ENCODE measurements around the gene PLXNA1.

PLXNA1 gene

DNA sequence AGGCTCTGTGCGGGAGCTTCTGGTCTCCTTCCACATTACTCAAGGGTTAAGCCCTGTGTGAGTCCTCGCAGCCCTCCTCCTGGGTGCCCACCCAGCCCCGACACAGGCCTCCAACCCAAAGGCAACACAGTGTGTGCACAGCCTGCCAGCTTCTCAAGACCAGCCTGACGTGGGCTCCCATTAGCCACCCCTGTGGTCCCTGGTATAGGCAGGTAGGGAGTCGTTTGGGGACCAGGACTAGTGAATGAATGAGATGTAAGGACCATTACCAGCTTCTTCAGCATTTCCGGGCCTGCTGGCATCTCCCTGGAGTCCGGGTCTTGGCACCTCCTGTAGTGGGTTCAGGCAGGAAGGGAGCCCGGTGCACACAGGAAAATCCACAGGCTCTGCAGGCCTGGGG is 20.2 kb upstream of the PLXNA1 start:
- no peaks in the 10 kb centered on the region for H3K4me1 ChIP-seq (ENCODE audit: control extremely low read depth in 1 of 4, control insufficient read depth in 4 of 4, insufficient read depth in 4 of 4, low read length in 3 of 4)
- ChIA-PET POLR2A (no interaction called here), CTCF (no interaction called here)
- no peak overlapping the region for H3K27ac ChIP-seq (ENCODE audit: insufficient read depth in 1 of 2, low read depth in 1 of 2, low read length in 2 of 2, poor library complexity in 1 of 2, severe bottlenecking in 2 of 2)
- peaks cover 0 to 42% (median 13%) of the 10 kb centered on the region in 5 experiments for H3K27me3 ChIP-seq (replicated peaks in 2 of 5; ENCODE audit: control insufficient read depth in 4 of 5, insufficient read depth in 5 of 5, low read length in 4 of 5)
- no peak for DNase-seq
- H3K4me3 ChIP-seq (ENCODE audit: control insufficient read depth in 1 of 7, extremely low read depth in 1 of 7, insufficient read depth in 4 of 7, low read depth in 2 of 7, low read length in 6 of 7) = no peak overlapping the region
- H3K9me3 ChIP-seq (ENCODE audit: control extremely low read depth in 1 of 5, control insufficient read depth in 4 of 5, insufficient read depth in 2 of 5, low read depth in 1 of 5, low read length in 4 of 5) = no peaks in the 10 kb centered on the region
- peaks cover 0 to 4% (median 0%) of the 10 kb centered on the region in 4 experiments for H3K36me3 ChIP-seq (ENCODE audit: control insufficient read depth in 4 of 4, insufficient read depth in 4 of 4, low read length in 3 of 4)
- WGBS (ENCODE audit: insufficient coverage) = 97% methylated on average over 5 of the region's 8 CpGs

DNA sequence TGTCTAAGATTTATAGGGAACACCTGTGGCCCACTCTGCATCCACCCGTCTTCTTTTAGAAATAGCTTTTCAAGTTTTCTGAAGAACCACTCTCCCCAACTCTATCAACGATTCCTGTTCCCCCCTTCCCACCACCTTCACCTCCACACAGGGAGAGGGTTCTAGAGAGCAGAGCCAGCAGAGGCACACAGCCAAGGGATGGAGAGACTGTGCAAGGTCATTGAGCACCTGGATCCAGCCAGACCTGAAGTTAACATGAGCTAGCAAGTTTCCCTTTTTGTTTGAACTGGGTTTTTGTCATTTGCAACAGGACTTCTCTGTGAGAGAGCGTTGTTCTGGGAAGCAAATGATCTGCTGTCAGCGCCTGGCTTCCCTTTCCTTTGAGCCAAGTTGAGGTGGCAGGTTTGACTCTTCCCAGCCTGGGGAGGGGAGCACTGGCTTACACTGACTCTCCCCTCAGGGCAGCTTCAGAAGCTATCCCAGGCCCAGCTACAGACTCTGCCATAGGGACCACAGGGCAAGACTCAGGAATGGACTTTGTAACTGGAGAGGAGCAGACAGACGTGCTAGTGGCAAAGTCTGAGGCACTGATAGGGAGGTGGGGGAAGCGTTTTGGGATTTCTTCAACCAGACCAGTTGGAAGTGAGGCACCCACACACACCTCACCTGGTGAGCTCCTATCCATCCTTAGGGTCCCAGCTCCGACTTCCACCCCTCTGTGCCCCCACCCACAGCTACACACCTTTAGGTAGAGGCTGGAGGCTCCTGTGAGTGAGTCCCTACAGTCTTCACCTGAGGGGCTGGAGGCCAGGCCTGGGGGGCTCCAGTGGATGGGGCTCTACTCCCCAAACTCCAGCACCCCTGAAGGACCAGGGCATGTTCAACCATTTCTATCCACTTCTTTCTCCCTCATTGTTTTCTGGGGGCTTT is 19.4 kb upstream of the PLXNA1 start:
- 89% methylated on average over 4 of the region's 7 CpGs for WGBS (ENCODE audit: insufficient coverage)
- CTCF ChIA-PET = no interaction called here
- no peaks in the 10 kb centered on the region for H3K4me1 ChIP-seq (ENCODE audit: control extremely low read depth in 1 of 4, control insufficient read depth in 4 of 4, insufficient read depth in 4 of 4, low read length in 3 of 4)
- H3K9me3 ChIP-seq (ENCODE audit: control extremely low read depth in 1 of 5, control insufficient read depth in 4 of 5, insufficient read depth in 2 of 5, low read depth in 1 of 5, low read length in 4 of 5) = no peaks in the 10 kb centered on the region
- DNase-seq = no peak
- H3K36me3 ChIP-seq (ENCODE audit: control insufficient read depth in 4 of 4, insufficient read depth in 4 of 4, low read length in 3 of 4) = peaks cover 0 to 4% (median 0%) of the 10 kb centered on the region in 4 experiments
- peaks cover 0 to 47% (median 13%) of the 10 kb centered on the region in 5 experiments for H3K27me3 ChIP-seq (replicated peaks in 2 of 5; ENCODE audit: control insufficient read depth in 4 of 5, insufficient read depth in 5 of 5, low read length in 4 of 5)
- POLR2A ChIA-PET = no interaction called here
- H3K4me3 ChIP-seq (ENCODE audit: control insufficient read depth in 1 of 7, extremely low read depth in 1 of 7, insufficient read depth in 4 of 7, low read depth in 2 of 7, low read length in 6 of 7) = no peak overlapping the region
- H3K27ac ChIP-seq (ENCODE audit: insufficient read depth in 1 of 2, low read depth in 1 of 2, low read length in 2 of 2, poor library complexity in 1 of 2, severe bottlenecking in 2 of 2) = no peak overlapping the region

DNA sequence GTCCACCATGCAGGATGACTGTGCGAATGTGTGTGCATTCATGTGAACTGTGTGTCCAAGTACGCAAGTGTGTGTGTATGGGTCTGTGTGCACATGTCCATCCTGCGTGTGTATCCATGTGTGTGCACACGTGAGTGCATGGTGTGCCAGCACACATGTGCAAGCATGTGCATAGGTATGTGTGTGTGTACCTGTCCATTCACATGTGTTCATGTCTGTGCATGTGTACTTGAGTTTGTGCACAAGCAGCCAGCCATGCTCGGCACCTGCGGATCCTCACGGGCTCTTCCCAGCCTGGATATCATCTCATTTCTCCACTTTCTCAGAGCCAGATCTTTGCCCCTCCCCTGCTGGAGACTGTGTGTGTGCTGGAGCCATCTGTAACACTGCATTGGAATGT is 18.7 kb upstream of the PLXNA1 start:
- 90% methylated on average over 3 of the region's 7 CpGs for WGBS (ENCODE audit: insufficient coverage)

DNA sequence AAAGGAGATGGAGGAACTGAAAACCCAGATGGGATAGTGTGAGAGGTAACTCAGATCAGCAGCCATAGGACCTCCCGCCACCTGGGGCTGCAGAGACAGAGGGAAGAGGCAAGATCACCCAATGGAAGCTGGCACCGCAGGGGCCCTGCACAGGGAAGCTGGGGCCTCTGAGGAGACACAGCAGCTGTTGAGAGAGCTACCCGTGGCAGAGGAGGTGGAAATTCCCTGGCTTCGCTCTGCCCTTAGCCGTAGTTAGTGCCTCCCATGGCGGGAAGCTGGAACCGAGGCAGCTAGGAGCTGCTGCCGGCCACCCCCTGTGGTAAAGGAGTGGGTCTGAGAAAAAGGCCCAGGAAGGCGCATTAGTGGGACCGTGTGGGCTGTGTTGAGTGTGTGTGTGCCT is 18.0 kb upstream of the PLXNA1 start:
- Histone ChIP-seq H3K9me3 (ENCODE audit: control extremely low read depth in 1 of 5, control insufficient read depth in 4 of 5, insufficient read depth in 2 of 5, low read depth in 1 of 5, low read length in 4 of 5) (no peaks in the 10 kb centered on the region), H3K36me3 (ENCODE audit: control insufficient read depth in 4 of 4, insufficient read depth in 4 of 4, low read length in 3 of 4) (no peaks in the 10 kb centered on the region), H3K4me3 (ENCODE audit: control insufficient read depth in 1 of 7, extremely low read depth in 1 of 7, insufficient read depth in 4 of 7, low read depth in 2 of 7, low read length in 6 of 7) (no peak overlapping the region), H3K27me3 (replicated peaks in 2 of 5; ENCODE audit: control insufficient read depth in 4 of 5, insufficient read depth in 5 of 5, low read length in 4 of 5) (peaks cover 0 to 60% (median 18%) of the 10 kb centered on the region in 5 experiments), H3K4me1 (ENCODE audit: control extremely low read depth in 1 of 4, control insufficient read depth in 4 of 4, insufficient read depth in 4 of 4, low read length in 3 of 4) (no peaks in the 10 kb centered on the region), H3K27ac (ENCODE audit: insufficient read depth in 1 of 2, low read depth in 1 of 2, low read length in 2 of 2, poor library complexity in 1 of 2, severe bottlenecking in 2 of 2) (no peak overlapping the region)
- CTCF ChIA-PET = no interaction called here
- POLR2A ChIA-PET = no interaction called here
- 95% methylated on average over 9 of the region's 10 CpGs for WGBS (ENCODE audit: insufficient coverage)
- no peak for DNase-seq

More for the DNA sequence above, 18.7 kb upstream of the PLXNA1 start:
- Histone ChIP-seq H3K4me3 (ENCODE audit: control insufficient read depth in 1 of 7, extremely low read depth in 1 of 7, insufficient read depth in 4 of 7, low read depth in 2 of 7, low read length in 6 of 7) (no peak overlapping the region), H3K27ac (ENCODE audit: insufficient read depth in 1 of 2, low read depth in 1 of 2, low read length in 2 of 2, poor library complexity in 1 of 2, severe bottlenecking in 2 of 2) (no peak overlapping the region), H3K4me1 (ENCODE audit: control extremely low read depth in 1 of 4, control insufficient read depth in 4 of 4, insufficient read depth in 4 of 4, low read length in 3 of 4) (no peaks in the 10 kb centered on the region), H3K9me3 (ENCODE audit: control extremely low read depth in 1 of 5, control insufficient read depth in 4 of 5, insufficient read depth in 2 of 5, low read depth in 1 of 5, low read length in 4 of 5) (no peaks in the 10 kb centered on the region), H3K36me3 (ENCODE audit: control insufficient read depth in 4 of 4, insufficient read depth in 4 of 4, low read length in 3 of 4) (peaks cover 0 to 4% (median 0%) of the 10 kb centered on the region in 4 experiments), H3K27me3 (replicated peaks in 2 of 5; ENCODE audit: control insufficient read depth in 4 of 5, insufficient read depth in 5 of 5, low read length in 4 of 5) (peaks cover 0 to 53% (median 15%) of the 10 kb centered on the region in 5 experiments)
- CTCF ChIA-PET = no interaction called here
- no peak for DNase-seq
- POLR2A ChIA-PET = no interaction called here

DNA sequence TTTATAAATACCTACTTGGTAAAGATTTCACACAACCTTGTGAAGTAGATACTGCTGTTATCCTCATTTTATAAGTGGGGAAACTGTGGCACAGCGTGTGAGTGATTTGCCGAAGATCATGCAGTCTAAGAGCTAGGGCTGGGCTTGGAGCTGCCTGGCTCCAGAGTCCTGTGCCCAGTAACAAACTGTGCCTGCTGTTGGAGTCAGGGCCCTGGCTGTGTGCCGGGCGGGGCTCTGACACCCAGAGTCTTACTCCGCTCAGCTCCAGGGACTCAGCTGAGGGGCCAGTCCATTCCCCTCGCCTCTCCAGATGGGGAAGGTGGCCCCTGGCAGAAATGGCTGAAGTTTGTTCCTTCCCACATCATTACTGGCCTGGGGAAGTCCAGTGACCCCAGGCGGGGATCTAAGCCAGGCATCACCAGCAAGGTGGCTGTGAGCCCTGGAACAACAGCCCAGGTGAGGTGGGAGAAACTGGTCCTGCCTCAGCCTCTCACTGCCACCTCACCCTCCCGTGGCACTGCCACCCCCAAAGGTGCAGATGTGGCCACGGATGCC is 17.3 kb upstream of the PLXNA1 start:
- no peaks in the 10 kb centered on the region for H3K36me3 ChIP-seq (ENCODE audit: control insufficient read depth in 4 of 4, insufficient read depth in 4 of 4, low read length in 3 of 4)
- no peaks in the 10 kb centered on the region for H3K4me1 ChIP-seq (ENCODE audit: control extremely low read depth in 1 of 4, control insufficient read depth in 4 of 4, insufficient read depth in 4 of 4, low read length in 3 of 4)
- H3K27ac ChIP-seq (ENCODE audit: insufficient read depth in 1 of 2, low read depth in 1 of 2, low read length in 2 of 2, poor library complexity in 1 of 2, severe bottlenecking in 2 of 2) = no peak overlapping the region
- ChIA-PET POLR2A (no interaction called here), CTCF (interaction anchor here (0.6 kb wide), 1 partner anchor 23 kb away, joined by 3 read pairs; no protein-coding TSS in a partner anchor)
- H3K9me3 ChIP-seq (ENCODE audit: control extremely low read depth in 1 of 5, control insufficient read depth in 4 of 5, insufficient read depth in 2 of 5, low read depth in 1 of 5, low read length in 4 of 5) = no peaks in the 10 kb centered on the region
- WGBS (ENCODE audit: insufficient coverage) = 94% methylated on average over 5 of the region's 9 CpGs
- no peak overlapping the region for H3K4me3 ChIP-seq (ENCODE audit: control insufficient read depth in 1 of 7, extremely low read depth in 1 of 7, insufficient read depth in 4 of 7, low read depth in 2 of 7, low read length in 6 of 7)
- no peak for DNase-seq
- peaks cover 2 to 66% (median 25%) of the 10 kb centered on the region in 5 experiments for H3K27me3 ChIP-seq (replicated peaks in 2 of 5; ENCODE audit: control insufficient read depth in 4 of 5, insufficient read depth in 5 of 5, low read length in 4 of 5)

DNA sequence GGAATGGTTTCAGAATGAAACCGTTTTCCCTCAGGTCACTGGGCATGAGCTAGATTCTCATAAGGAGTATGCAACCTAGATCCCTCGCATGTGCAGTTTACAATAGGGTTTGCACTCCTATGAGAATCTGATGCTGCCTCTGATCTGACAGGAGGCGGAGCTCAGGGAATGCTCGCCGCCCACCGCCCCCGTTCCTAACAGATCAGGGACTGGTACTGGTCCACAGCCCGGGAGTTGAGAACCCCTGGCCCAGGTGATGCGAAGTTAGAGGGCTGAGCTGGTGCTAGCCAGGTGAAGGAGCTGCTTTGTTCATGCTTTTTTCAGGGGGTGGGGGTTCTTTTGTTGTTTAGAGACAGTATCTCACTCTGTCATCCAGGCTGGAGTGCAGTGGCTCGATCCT is 15.5 kb upstream of the PLXNA1 start:
- H3K27me3 ChIP-seq (replicated peaks in 2 of 5; ENCODE audit: control insufficient read depth in 4 of 5, insufficient read depth in 5 of 5, low read length in 4 of 5) = peaks cover 2 to 81% (median 30%) of the 10 kb centered on the region in 5 experiments
- H3K27ac ChIP-seq (ENCODE audit: insufficient read depth in 1 of 2, low read depth in 1 of 2, low read length in 2 of 2, poor library complexity in 1 of 2, severe bottlenecking in 2 of 2) = no peak overlapping the region
- no peak overlapping the region for H3K4me3 ChIP-seq (ENCODE audit: control insufficient read depth in 1 of 7, extremely low read depth in 1 of 7, insufficient read depth in 4 of 7, low read depth in 2 of 7, low read length in 6 of 7)
- POLR2A ChIA-PET = no interaction called here
- peaks cover 0 to 8% (median 2%) of the 10 kb centered on the region in 4 experiments for H3K4me1 ChIP-seq (ENCODE audit: control extremely low read depth in 1 of 4, control insufficient read depth in 4 of 4, insufficient read depth in 4 of 4, low read length in 3 of 4)
- 84% methylated on average over 8 of the region's 10 CpGs for WGBS (ENCODE audit: insufficient coverage)
- H3K9me3 ChIP-seq (ENCODE audit: control extremely low read depth in 1 of 5, control insufficient read depth in 4 of 5, insufficient read depth in 2 of 5, low read depth in 1 of 5, low read length in 4 of 5) = no peaks in the 10 kb centered on the region
- no peaks in the 10 kb centered on the region for H3K36me3 ChIP-seq (ENCODE audit: control insufficient read depth in 4 of 4, insufficient read depth in 4 of 4, low read length in 3 of 4)
- CTCF ChIA-PET = no interaction called here
- DNase-seq = no peak
